HEK293 (cell line): ENCODE data around the gene RBFOX2.

Experiments
- CTCF ChIA-PET: fragments of 350-600 bp; formaldehyde crosslinking; extraction: SDS; loops from one replicate; lab custom pipeline; 2021; ENCODE audit warnings: antibody characterized with exemption; lab: Yijun Ruan, JAX
- POLR2A ChIA-PET: fragments of 300-600 bp; formaldehyde crosslinking; extraction: SDS; loops from one replicate; lab custom pipeline; 2020; ENCODE audit warnings: antibody characterized with exemption, inconsistent platforms; lab: Yijun Ruan, JAX
- H3K27ac ChIP-seq: fragments of 200-500 bp; sonication (Bioruptor generic); 2 replicates; pipeline ENCODE4 v1.5.1; 2014; ENCODE audit warnings: low read depth, low read length, control low read depth, inconsistent platforms; ENCODE audit errors: extremely low read depth
- H3K36me3 ChIP-seq, 2 experiments: fragments of 200-500 bp in 1 of 2; sonication (Bioruptor generic) in 1 of 2; 1 replicate in 1 of 2; 2 replicates in 1 of 2; pipeline ENCODE4 v1.5.1; 2014 to 2017; ENCODE audit warnings: inconsistent platforms in 2 of 2, low read length in 2 of 2; ENCODE audit not compliant: control insufficient read depth in 2 of 2, insufficient read depth in 1 of 2
- H3K4me1 ChIP-seq: fragments of 200-500 bp; sonication (Bioruptor generic); 2 replicates; pipeline ENCODE4 v1.5.1; 2014; ENCODE audit warnings: mild to moderate bottlenecking, low read length, inconsistent platforms; ENCODE audit not compliant: control insufficient read depth, insufficient read depth
- H3K4me3 ChIP-seq: 2 replicates; pipeline ENCODE4 v1.5.1; 2011; ENCODE audit warnings: low read depth, mild to moderate bottlenecking, control low read depth, low read length, moderate library complexity
- H3K9me3 ChIP-seq: fragments of 200-500 bp; sonication (Bioruptor generic); 2 replicates; pipeline ENCODE4 v1.5.1; 2014; ENCODE audit warnings: low read depth, low read length, inconsistent platforms; ENCODE audit not compliant: control insufficient read depth, insufficient read depth
- GLIS2 ChIP-seq: fragments of 450-650 bp; formaldehyde crosslinking; IDR thresholded peaks from 2 replicates; pipeline ENCODE4 v1.5.1; 2016; ENCODE audit warnings: missing biosample characterization, missing genetic modification characterization
- HOXD13 ChIP-seq: sonication (generic); formaldehyde crosslinking; IDR thresholded peaks from 2 replicates; pipeline ENCODE4 v1.8.0; 2022; ENCODE audit warnings: missing genetic modification reagents, borderline replicate concordance
- RBAK ChIP-seq: fragments of 450-650 bp; formaldehyde crosslinking; IDR thresholded peaks from 2 replicates; pipeline ENCODE4 v1.5.1; 2016; ENCODE audit warnings: missing biosample characterization, missing genetic modification characterization
- TCF7L2 ChIP-seq: IDR thresholded peaks from 2 replicates; pipeline ENCODE4 v1.6.1; 2011; ENCODE audit warnings: low read depth, mild to moderate bottlenecking, inconsistent platforms, low read length, moderate library complexity, borderline replicate concordance
- ZNF112 ChIP-seq: fragments of 450-650 bp; formaldehyde crosslinking; IDR thresholded peaks from 2 replicates; pipeline ENCODE4 v1.5.0; 2017; ENCODE audit warnings: missing biosample characterization, missing genetic modification characterization
- ZNF157 ChIP-seq: fragments of 450-650 bp; formaldehyde crosslinking; IDR thresholded peaks from 2 replicates; pipeline ENCODE4 v1.5.1; 2016; ENCODE audit warnings: missing biosample characterization, missing genetic modification characterization
- ZNF169 ChIP-seq: fragments of 450-650 bp; formaldehyde crosslinking; IDR thresholded peaks from 2 replicates; pipeline ENCODE4 v1.5.1; 2016; ENCODE audit warnings: missing biosample characterization, missing genetic modification characterization
- ZNF324 ChIP-seq: fragments of 450-650 bp; formaldehyde crosslinking; IDR thresholded peaks from 2 replicates; pipeline ENCODE4 v1.5.1; 2016; ENCODE audit warnings: missing biosample characterization, missing genetic modification characterization
- ZNF350 ChIP-seq: fragments of 450-650 bp; formaldehyde crosslinking; IDR thresholded peaks from 2 replicates; pipeline ENCODE4 v1.5.0; 2017; ENCODE audit warnings: missing biosample characterization, mild to moderate bottlenecking, missing genetic modification characterization
- ZNF391 ChIP-seq: fragments of 450-650 bp; formaldehyde crosslinking; IDR thresholded peaks from 2 replicates; pipeline ENCODE4 v1.5.1; 2016; ENCODE audit warnings: low read depth, missing biosample characterization, missing genetic modification characterization, borderline replicate concordance
- ZNF404 ChIP-seq: fragments of 450-650 bp; formaldehyde crosslinking; IDR thresholded peaks from 2 replicates; pipeline ENCODE4 v1.5.1; 2017; ENCODE audit warnings: missing biosample characterization, missing genetic modification characterization
- ZNF473 ChIP-seq: fragments of 450-650 bp; formaldehyde crosslinking; IDR thresholded peaks from 2 replicates; pipeline ENCODE4 v1.5.1; 2017; ENCODE audit warnings: missing biosample characterization, missing genetic modification characterization
- ZNF530 ChIP-seq: fragments of 450-650 bp; formaldehyde crosslinking; IDR thresholded peaks from 2 replicates; pipeline ENCODE4 v1.5.1; 2016; ENCODE audit warnings: low read depth, missing biosample characterization, missing genetic modification characterization
- ZNF558 ChIP-seq: fragments of 450-650 bp; formaldehyde crosslinking; IDR thresholded peaks from 2 replicates; pipeline ENCODE4 v1.5.1; 2016; ENCODE audit warnings: missing biosample characterization, missing genetic modification characterization
- ZNF626 ChIP-seq: fragments of 450-650 bp; sonication (Bioruptor Pico); formaldehyde crosslinking; IDR thresholded peaks from 2 replicates; pipeline ENCODE4 v1.5.1; 2018; ENCODE audit warnings: missing biosample characterization, missing genetic modification characterization, inconsistent platforms
- ZNF654 ChIP-seq: fragments of 450-650 bp; formaldehyde crosslinking; IDR thresholded peaks from 2 replicates; pipeline ENCODE4 v1.5.1; 2016; ENCODE audit warnings: low read depth, missing biosample characterization, missing genetic modification characterization
- ZNF830 ChIP-seq: fragments of 450-650 bp; IDR thresholded peaks from 2 replicates; pipeline ENCODE4 v1.5.0; 2018; ENCODE audit warnings: missing biosample characterization, missing genetic modification characterization, low read depth, mild to moderate bottlenecking, moderate library complexity
- TF ChIP-seq, protein P1 (sequence below): fragments of 450-650 bp; formaldehyde crosslinking; IDR thresholded peaks from 2 replicates; pipeline ENCODE4 v1.5.1; 2016; ENCODE audit warnings: missing biosample characterization, missing genetic modification characterization
- TF ChIP-seq, protein P2 (sequence below): fragments of 450-650 bp; formaldehyde crosslinking; IDR thresholded peaks from 2 replicates; pipeline ENCODE4 v1.5.1; 2016; ENCODE audit warnings: missing biosample characterization, missing genetic modification characterization
- TF ChIP-seq, protein P3 (sequence below): fragments of 450-650 bp; formaldehyde crosslinking; IDR thresholded peaks from 2 replicates; pipeline ENCODE4; 2016; ENCODE audit warnings: missing biosample characterization, missing genetic modification characterization
- TF ChIP-seq, protein P4 (sequence below): fragments of 450-650 bp; formaldehyde crosslinking; IDR thresholded peaks from 2 replicates; pipeline ENCODE4 v1.5.1; 2017; ENCODE audit warnings: missing biosample characterization, missing genetic modification characterization

Gene RBFOX2

DNA sequence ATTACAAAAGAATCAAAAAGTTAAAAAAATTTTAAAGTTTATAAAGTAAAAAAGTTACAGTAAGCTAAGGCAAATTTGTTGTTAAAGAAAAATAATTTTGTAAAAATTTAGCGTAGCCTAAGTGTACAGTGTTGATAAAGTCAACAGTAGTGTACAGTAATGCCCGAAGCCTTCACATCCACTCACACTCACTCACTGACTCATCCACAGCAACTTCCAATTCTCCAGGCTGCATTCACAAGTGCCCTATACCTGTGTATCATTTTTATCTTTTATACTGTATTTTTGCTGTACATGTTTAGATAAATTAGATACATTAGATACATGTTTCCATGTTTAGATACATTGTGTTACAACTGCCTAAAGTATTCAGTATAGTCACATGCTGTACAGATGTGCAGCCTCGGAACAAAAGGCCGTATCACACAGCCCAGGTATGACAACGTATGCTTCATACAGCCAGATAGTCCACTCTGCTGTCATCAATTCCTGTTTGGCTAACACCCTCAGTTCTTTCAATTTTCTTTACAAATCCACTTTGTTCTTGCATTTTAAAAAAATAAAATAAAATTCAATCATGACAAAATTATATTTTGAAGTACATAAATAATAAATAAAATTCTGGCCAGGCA, 80.7 kb downstream of the RBFOX2 start:
- H3K36me3 ChIP-seq = no peaks in the 10 kb centered on the region; a peak in 1 of 3 replicates
- H3K9me3 ChIP-seq = no peaks in the 10 kb centered on the region
- no peak for TF ChIP-seq ZNF830
- no peak for TF ChIP-seq ZNF112 (tag by site-specific recombination)
- TF ChIP-seq, protein P1, sequence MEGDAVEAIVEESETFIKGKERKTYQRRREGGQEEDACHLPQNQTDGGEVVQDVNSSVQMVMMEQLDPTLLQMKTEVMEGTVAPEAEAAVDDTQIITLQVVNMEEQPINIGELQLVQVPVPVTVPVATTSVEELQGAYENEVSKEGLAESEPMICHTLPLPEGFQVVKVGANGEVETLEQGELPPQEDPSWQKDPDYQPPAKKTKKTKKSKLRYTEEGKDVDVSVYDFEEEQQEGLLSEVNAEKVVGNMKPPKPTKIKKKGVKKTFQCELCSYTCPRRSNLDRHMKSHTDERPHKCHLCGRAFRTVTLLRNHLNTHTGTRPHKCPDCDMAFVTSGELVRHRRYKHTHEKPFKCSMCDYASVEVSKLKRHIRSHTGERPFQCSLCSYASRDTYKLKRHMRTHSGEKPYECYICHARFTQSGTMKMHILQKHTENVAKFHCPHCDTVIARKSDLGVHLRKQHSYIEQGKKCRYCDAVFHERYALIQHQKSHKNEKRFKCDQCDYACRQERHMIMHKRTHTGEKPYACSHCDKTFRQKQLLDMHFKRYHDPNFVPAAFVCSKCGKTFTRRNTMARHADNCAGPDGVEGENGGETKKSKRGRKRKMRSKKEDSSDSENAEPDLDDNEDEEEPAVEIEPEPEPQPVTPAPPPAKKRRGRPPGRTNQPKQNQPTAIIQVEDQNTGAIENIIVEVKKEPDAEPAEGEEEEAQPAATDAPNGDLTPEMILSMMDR (tag by site-specific recombination) = no peak
- TF ChIP-seq, protein P2, sequence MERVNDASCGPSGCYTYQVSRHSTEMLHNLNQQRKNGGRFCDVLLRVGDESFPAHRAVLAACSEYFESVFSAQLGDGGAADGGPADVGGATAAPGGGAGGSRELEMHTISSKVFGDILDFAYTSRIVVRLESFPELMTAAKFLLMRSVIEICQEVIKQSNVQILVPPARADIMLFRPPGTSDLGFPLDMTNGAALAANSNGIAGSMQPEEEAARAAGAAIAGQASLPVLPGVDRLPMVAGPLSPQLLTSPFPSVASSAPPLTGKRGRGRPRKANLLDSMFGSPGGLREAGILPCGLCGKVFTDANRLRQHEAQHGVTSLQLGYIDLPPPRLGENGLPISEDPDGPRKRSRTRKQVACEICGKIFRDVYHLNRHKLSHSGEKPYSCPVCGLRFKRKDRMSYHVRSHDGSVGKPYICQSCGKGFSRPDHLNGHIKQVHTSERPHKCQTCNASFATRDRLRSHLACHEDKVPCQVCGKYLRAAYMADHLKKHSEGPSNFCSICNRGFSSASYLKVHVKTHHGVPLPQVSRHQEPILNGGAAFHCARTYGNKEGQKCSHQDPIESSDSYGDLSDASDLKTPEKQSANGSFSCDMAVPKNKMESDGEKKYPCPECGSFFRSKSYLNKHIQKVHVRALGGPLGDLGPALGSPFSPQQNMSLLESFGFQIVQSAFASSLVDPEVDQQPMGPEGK (tag by site-specific recombination) = no peak
- TF ChIP-seq GLIS2 (tag by site-specific recombination) = no peak
- TF ChIP-seq, protein P3, sequence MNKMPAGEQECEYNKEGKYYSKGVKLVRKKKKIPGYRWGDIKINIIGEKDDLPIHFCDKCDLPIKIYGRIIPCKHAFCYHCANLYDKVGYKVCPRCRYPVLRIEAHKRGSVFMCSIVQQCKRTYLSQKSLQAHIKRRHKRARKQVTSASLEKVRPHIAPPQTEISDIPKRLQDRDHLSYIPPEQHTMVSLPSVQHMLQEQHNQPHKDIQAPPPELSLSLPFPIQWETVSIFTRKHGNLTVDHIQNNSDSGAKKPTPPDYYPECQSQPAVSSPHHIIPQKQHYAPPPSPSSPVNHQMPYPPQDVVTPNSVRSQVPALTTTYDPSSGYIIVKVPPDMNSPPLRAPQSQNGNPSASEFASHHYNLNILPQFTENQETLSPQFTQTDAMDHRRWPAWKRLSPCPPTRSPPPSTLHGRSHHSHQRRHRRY (tag by site-specific recombination) = no peak
- TF ChIP-seq ZNF169 = no peak
- no peak for TF ChIP-seq ZNF350 (tag by site-specific recombination)
- TF ChIP-seq ZNF391 = no peak
- no peak for TF ChIP-seq ZNF530 (tag by site-specific recombination)
- no peak for TF ChIP-seq TCF7L2
- no peak for TF ChIP-seq RBAK
- TF ChIP-seq ZNF558 = no peak
- TF ChIP-seq ZNF404 (tag by site-specific recombination) = no peak
- TF ChIP-seq ZNF654 (tag by site-specific recombination) = no peak
- TF ChIP-seq ZNF626 (tag by site-specific recombination) = no peak
- no peak for TF ChIP-seq ZNF157 (tag by site-specific recombination)
- no peak for TF ChIP-seq ZNF473
- no peak for TF ChIP-seq HOXD13
- TF ChIP-seq, all 188 proteins: peak for 0
- H3K4me3 ChIP-seq = no peak overlapping the region
- H3K4me1 ChIP-seq = no peaks in the 10 kb centered on the region
- no peak overlapping the region for H3K27ac ChIP-seq
- CTCF ChIA-PET = interaction anchor here (2.5 kb wide), 1 partner anchor 118 kb away, joined by 15 read pairs; no protein-coding TSS in a partner anchor
- POLR2A ChIA-PET = interaction anchor here (0.7 kb wide), 1 partner anchor 1710 kb away, joined by 8 read pairs; the partner anchor contains the start of gene PDXP

DNA sequence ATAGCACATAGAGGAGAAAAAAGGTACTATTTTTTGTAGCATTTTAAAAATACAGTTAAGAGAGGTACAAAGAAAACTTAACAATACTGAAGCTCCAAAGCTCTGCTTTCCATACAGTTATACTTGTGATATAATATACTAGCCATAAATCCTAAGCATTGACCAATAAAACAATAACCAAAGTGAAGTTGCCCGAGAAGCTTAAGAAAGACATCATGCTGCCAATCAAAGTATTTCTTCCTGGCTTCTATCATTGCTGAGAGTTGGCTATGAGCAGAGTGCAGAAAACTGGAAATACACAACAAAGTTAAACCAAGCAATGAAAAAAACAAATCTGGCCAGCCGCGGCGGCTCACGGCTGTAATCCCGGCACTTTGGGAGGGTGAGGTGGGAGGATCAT, 84.2 kb downstream of the RBFOX2 start:
- no peak overlapping the region for H3K4me3 ChIP-seq
- H3K27ac ChIP-seq = no peak overlapping the region
- no peaks in the 10 kb centered on the region for H3K4me1 ChIP-seq
- H3K36me3 ChIP-seq = no peaks in the 10 kb centered on the region; a peak in 1 of 3 replicates
- ChIA-PET CTCF (interaction anchor here (1.2 kb wide), 1 partner anchor 13 kb away, joined by 6 read pairs; no protein-coding TSS in a partner anchor), POLR2A (no interaction called here)
- H3K9me3 ChIP-seq = no peaks in the 10 kb centered on the region
- TF ChIP-seq ZNF324 = no peak
- TF ChIP-seq, protein P4, sequence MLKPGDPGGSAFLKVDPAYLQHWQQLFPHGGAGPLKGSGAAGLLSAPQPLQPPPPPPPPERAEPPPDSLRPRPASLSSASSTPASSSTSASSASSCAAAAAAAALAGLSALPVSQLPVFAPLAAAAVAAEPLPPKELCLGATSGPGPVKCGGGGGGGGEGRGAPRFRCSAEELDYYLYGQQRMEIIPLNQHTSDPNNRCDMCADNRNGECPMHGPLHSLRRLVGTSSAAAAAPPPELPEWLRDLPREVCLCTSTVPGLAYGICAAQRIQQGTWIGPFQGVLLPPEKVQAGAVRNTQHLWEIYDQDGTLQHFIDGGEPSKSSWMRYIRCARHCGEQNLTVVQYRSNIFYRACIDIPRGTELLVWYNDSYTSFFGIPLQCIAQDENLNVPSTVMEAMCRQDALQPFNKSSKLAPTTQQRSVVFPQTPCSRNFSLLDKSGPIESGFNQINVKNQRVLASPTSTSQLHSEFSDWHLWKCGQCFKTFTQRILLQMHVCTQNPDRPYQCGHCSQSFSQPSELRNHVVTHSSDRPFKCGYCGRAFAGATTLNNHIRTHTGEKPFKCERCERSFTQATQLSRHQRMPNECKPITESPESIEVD = 0 out of 2 replicates have a peak, but pooled peaks have one; percentile 11
